ENCODE results near the gene GGN. TPM values are rescaled to one million over a fixed set of nuclear protein-coding genes. Genes with fewer than 3 reads are reported as not detected.
A peak's percentile ranks its signal among the peaks of the same experiment; 100 is the strongest.
"Not testable (repeated sequence)": the region's sequence is repeated elsewhere in the genome, so short reads cannot be mapped to it uniquely, and the experiment has no call there.

The GGN gene
- polyA plus RNA-seq, 1 donor = 0.49 TPM

GRCh38 chr19:38386971-38387549, 774 bp downstream of the GGN start:
- no peak for DNase-seq

- no peak for DNase-seq
Observed at GRCh38 chr19:38386300-38386970, 1.4 kb downstream of the GGN start.

- DNase-seq = no peak
Observed at GRCh38 chr19:38385804-38386257, 2.0 kb downstream of the GGN start.

- no peak for DNase-seq
Observed at GRCh38 chr19:38385057-38385803, 2.6 kb downstream of the GGN start.

GRCh38 chr19:38384209-38385027, 3.4 kb downstream of the GGN start:
- DNase-seq = no peak

- no peak for DNase-seq
Observed at GRCh38 chr19:38383743-38384142, 4.1 kb downstream of the GGN start.

GRCh38 chr19:38383184-38383583, 4.7 kb downstream of the GGN start:
- no peak for DNase-seq

GRCh38 chr19:38381138-38381537, 6.7 kb downstream of the GGN start:
- no peak for DNase-seq

- DNase-seq = no peak
Observed at GRCh38 chr19:38378866-38379265, 9.0 kb downstream of the GGN start.

- no peak for DNase-seq
Observed at GRCh38 chr19:38377052-38377451, 10.8 kb downstream of the GGN start.

GRCh38 chr19:38376576-38376975, 11.3 kb downstream of the GGN start:
- DNase-seq = no peak

GRCh38 chr19:38375748-38376147, 12.1 kb downstream of the GGN start:
- no peak for DNase-seq

- DNase-seq = no peak
Observed at GRCh38 chr19:38375098-38375493, 12.7 kb downstream of the GGN start.

GRCh38 chr19:38374332-38375097, 13.3 kb downstream of the GGN start, which contains the start of gene PSMD8:
PSMD8 (plus strand) TSS chr19:38374571; CDS start chr19:38374602, 31 bp downstream.
- peak; percentile 98 for DNase-seq

- DNase-seq = no peak
Observed at GRCh38 chr19:38373907-38374331, 13.9 kb downstream of the GGN start.

GRCh38 chr19:38371081-38371480, 16.8 kb downstream of the GGN start:
- DNase-seq = no peak

- DNase-seq = no peak
Observed at GRCh38 chr19:38370299-38370698, 17.5 kb downstream of the GGN start.

GRCh38 chr19:38369584-38369983, 18.2 kb downstream of the GGN start:
- DNase-seq = no peak

- no peak for DNase-seq
Observed at GRCh38 chr19:38367041-38367440, 20.8 kb downstream of the GGN start.

- not testable (repeated sequence) for DNase-seq
Observed at GRCh38 chr19:38362946-38363688, 24.7 kb downstream of the GGN start.
